Astrocyte of the spinal cord (primary cell): Measurements from ENCODE around the gene VANGL2.
A peak's percentile ranks its signal among the peaks of the same experiment; 100 is the strongest.

Source experiments
- DNase-seq: peaks from one replicate; pipeline ENCODE4 v3.0.0; 2011; ENCODE audit warnings: low read depth, low spot score
- H3K4me3 ChIP-seq: 2 replicates; pipeline ENCODE4 v1.5.1; 2011; ENCODE audit warnings: low read depth, mild to moderate bottlenecking, low read length, moderate library complexity
- in situ Hi-C: cut with HindIII; loops from 2 replicates; pipeline ENCODE4 v1.10.0; 2017; ENCODE audit warnings: low sequenced_read_pairs
- TF ChIP-seq, protein P1 (sequence below): IDR thresholded peaks from 2 replicates; pipeline ENCODE4 v1.5.1; 2012; ENCODE audit warnings: low read depth, mild to moderate bottlenecking, low read length, inconsistent platforms

VANGL2 gene

DNA sequence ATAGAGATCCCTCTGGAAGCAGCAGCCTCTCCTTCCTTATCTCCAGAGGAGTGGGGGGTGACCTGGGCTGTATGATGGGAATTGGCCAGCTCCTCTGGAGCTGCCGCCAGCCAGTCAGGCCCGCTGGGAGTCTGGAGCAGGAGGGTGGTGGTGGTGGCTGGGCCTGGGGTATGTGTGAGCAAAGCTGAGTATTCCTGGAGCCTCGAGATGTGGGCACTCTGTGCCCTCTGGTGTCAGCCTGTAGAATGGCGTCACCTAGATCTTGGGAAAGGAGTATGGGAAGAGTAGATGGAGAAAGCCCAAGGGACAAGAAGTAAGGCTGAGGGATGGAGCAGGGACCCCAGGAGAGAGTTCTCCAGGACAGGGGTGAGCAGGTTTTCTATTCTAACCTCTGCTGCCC lies 16.0 kb downstream of the VANGL2 start:
- in situ Hi-C loops = no loop called here
- TF ChIP-seq, protein P1, sequence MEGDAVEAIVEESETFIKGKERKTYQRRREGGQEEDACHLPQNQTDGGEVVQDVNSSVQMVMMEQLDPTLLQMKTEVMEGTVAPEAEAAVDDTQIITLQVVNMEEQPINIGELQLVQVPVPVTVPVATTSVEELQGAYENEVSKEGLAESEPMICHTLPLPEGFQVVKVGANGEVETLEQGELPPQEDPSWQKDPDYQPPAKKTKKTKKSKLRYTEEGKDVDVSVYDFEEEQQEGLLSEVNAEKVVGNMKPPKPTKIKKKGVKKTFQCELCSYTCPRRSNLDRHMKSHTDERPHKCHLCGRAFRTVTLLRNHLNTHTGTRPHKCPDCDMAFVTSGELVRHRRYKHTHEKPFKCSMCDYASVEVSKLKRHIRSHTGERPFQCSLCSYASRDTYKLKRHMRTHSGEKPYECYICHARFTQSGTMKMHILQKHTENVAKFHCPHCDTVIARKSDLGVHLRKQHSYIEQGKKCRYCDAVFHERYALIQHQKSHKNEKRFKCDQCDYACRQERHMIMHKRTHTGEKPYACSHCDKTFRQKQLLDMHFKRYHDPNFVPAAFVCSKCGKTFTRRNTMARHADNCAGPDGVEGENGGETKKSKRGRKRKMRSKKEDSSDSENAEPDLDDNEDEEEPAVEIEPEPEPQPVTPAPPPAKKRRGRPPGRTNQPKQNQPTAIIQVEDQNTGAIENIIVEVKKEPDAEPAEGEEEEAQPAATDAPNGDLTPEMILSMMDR = peak; percentile 69
- H3K4me3 ChIP-seq = no peak overlapping the region
- DNase-seq = peak; percentile 49

DNA sequence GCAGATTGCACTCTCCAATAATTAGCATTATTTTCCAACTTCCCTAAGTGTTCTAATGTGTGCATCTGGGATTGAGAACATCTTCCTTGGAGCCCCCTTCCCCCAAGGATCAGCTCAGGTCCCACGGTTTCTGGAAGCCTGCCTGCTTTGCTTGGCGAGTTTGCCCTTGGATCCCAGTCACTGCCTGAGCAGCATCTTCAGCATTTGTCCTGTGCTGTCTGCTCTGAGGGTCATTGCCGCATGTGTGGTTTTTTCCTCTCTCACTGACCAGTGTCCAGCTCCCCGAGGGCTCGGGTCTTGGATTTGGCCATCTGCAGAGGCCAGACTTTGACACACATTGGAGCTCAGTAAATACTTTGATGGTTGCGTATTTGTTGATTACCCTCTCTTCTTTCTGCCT lies 18.1 kb downstream of the VANGL2 start:
- H3K4me3 ChIP-seq = no peak overlapping the region
- TF ChIP-seq, protein P1 = no peak
- in situ Hi-C loops = no loop called here
- no peak for DNase-seq

DNA sequence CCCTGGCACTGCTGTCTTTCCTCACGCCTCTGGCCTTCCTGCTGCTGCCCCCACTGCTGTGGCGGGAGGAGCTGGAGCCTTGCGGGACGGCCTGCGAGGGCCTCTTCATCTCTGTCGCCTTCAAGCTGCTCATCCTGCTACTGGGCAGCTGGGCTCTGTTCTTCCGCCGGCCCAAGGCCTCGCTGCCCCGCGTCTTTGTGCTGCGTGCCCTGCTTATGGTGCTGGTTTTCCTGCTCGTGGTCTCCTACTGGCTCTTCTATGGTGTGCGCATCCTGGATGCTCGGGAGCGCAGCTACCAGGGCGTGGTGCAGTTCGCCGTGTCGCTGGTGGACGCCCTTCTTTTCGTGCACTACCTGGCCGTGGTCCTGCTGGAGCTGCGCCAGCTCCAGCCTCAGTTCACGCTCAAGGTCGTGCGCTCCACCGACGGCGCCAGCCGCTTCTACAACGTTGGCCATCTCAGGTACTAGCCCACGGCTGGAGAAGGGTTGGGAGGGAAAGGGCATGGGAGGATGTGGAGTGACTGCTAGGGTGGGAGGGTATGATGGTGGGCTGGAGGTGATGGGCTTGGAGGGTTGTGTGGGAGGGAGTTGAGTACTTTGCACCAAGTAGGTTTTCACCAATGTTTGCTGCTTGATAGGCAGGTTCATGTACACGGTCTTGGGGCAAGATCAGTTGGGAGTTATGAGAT lies 18.9 kb downstream of the VANGL2 start:
- H3K4me3 ChIP-seq = no peak overlapping the region
- in situ Hi-C loops = no loop called here
- TF ChIP-seq, protein P1 = no peak
- DNase-seq = no peak

DNA sequence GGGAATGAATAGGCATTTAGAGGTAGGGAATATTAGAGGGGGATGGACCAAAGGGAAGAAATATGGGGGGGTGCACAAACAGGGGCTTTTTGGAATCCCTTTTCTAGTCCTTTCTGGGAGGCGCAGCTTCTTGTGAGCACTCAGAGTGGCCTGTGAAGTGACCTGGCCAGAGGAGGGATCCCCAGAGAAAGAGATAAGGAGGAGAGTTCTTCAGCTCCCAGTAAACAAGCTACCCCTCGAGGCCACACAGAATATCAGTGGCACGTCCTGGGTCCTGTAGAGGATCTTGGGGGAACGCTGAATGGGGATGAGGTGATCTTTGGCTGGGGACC lies 19.4 kb downstream of the VANGL2 start:
- TF ChIP-seq, protein P1 = no peak
- DNase-seq = no peak
- in situ Hi-C loops = no loop called here
- no peak overlapping the region for H3K4me3 ChIP-seq

DNA sequence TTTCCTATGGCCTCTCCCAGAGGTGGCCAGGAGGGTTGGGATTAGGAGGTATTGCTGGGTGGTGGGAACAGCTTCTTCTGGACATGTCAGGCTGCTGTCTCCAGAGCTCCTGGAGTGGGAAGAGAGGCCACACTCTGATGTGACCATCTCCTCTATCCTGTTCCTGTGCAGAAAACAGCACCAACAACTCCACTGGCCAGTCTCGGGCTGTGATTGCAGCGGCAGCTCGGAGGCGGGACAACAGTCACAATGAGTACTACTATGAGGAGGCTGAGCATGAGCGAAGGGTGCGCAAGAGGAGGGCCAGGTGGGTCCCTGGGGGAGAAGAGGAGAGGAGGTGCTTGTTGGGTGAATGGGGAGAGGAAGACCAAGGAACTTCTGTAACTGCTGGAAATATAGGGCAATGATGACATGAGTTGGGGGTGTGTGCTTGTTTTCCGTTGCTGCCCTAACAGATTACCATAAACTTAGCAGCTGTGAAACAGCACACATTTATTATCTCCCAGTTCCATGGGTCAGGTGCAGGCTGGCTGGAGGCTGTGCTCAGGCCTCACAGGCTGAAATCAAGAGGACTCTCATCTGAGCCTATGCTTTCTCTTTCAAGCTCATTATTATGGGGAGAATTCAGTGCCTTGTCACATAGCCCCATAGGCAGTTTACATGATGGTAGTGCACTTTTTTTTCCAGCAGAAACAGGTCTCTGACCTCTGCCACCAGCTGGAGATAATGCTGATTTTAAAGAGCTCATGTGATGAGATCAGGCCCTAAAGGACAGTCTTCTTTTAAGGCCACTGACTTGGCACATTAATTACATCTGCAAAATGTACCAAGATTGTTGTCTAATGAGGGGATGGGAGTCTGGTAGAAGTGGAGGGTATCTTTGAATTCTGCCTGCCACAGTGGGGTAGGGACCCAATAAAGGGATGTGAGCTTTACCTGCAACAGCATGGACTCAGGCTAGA lies 20.8 kb downstream of the VANGL2 start:
- TF ChIP-seq, protein P1 = no peak
- in situ Hi-C loops = no loop called here
- no peak overlapping the region for H3K4me3 ChIP-seq
- DNase-seq = no peak

DNA sequence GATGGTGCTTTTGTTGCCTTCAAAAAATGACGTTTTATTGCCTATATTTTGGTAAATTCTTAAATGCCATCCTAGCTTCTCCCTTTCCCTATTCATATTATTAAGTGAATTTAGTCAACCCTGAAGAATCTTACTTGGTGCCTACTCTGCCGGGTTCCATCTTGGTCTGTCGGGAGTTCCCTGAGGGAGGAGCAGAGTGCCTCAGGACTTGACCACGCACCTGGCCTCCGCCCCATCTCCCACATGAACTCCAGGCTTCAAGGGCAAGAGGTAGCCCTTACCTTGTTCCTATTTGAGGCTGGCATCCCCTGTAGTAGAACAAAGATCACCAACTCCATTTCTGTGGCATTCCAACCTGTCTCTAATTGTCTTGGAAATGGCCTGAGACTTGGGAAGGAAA lies 21.5 kb downstream of the VANGL2 start:
- H3K4me3 ChIP-seq = no peak overlapping the region
- TF ChIP-seq, protein P1 = no peak
- DNase-seq = no peak
- in situ Hi-C loops = no loop called here
